Measurements from ENCODE around the gene EIF2AK3.

Gene EIF2AK3

DNA sequence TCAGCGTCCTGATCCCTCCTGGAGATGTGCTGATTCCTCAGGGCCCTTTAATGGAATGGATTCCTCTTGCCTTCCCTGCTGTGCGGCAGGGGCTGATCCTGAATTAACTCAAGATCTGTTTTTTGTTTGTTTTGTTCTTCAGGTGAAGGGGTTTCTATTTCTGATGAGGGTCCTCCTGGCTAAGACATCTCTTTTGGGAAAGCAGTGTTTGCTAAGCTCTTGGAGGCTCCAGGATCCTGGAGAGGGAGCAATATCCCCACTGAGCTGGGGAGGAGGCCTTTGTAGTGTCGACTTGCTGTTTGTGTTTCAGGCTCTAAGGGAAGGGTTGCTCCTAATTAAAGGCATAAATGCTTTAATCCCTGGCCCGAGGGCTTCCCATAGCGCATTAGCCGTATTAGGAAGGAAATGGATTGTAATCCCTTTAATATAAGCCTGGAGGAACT, 109.5 kb downstream of the EIF2AK3 start:
- Histone ChIP-seq H3K9me3 (ENCODE audit: insufficient read depth, low read depth, low read length) (no peaks in the 10 kb centered on the region), H3K9ac (ENCODE audit: low read depth, low read length, poor library complexity, severe bottlenecking) (no peak overlapping the region), H3K4me2 (ENCODE audit: low read depth, low read length, poor library complexity, severe bottlenecking) (no peak overlapping the region), H3K4me1 (ENCODE audit: insufficient read depth, low read length, poor library complexity, severe bottlenecking) (no peaks in the 10 kb centered on the region), H3K36me3 (ENCODE audit: insufficient read depth, low read length) (no peaks in the 10 kb centered on the region), H3K79me2 (ENCODE audit: insufficient read depth, low read length) (no peaks in the 10 kb centered on the region), H4K20me1 (ENCODE audit: insufficient read depth, low read length, poor library complexity, severe bottlenecking) (no peaks in the 10 kb centered on the region), H2AFZ (ENCODE audit: low read length) (no peak overlapping the region), H3F3A (ENCODE audit: low read depth) (no peaks in the 10 kb centered on the region), H3K4me3 (ENCODE audit: low read length, poor library complexity, severe bottlenecking) (no peak overlapping the region), H3K9me2 (replicated peaks; ENCODE audit: low read depth, low read length) (no peaks in the 10 kb centered on the region), H3K27me3 (ENCODE audit: insufficient read depth, low read length, poor library complexity, severe bottlenecking) (no peaks in the 10 kb centered on the region)
- TF ChIP-seq, protein P1, sequence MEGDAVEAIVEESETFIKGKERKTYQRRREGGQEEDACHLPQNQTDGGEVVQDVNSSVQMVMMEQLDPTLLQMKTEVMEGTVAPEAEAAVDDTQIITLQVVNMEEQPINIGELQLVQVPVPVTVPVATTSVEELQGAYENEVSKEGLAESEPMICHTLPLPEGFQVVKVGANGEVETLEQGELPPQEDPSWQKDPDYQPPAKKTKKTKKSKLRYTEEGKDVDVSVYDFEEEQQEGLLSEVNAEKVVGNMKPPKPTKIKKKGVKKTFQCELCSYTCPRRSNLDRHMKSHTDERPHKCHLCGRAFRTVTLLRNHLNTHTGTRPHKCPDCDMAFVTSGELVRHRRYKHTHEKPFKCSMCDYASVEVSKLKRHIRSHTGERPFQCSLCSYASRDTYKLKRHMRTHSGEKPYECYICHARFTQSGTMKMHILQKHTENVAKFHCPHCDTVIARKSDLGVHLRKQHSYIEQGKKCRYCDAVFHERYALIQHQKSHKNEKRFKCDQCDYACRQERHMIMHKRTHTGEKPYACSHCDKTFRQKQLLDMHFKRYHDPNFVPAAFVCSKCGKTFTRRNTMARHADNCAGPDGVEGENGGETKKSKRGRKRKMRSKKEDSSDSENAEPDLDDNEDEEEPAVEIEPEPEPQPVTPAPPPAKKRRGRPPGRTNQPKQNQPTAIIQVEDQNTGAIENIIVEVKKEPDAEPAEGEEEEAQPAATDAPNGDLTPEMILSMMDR (conservative IDR thresholded peaks at IDR 0.05; ENCODE audit: low read length) = no peak
- TF ChIP-seq EZH2phosphoT487 (IDR thresholded peaks at IDR 0.05; ENCODE audit: borderline replicate concordance) = no peak

All from Loucy (cell line).